Astrocyte (in vitro differentiated cells and primary cell): Measurements from ENCODE around the gene USP15. TPM values are rescaled to one million over a fixed set of nuclear protein-coding genes. Genes with fewer than 3 reads are reported as not detected.
A peak's percentile ranks its signal among the peaks of the same experiment; 100 is the strongest.

ENCODE experiments used
- DNase-seq: peaks from one replicate; pipeline ENCODE4 v3.0.0-alpha.2; 2010; ENCODE audit warnings: low read depth
- FAIRE-seq: peaks from 2 replicates; lab custom pipeline; 2011; peaks lifted over from hg19 to GRCh38; lab: Jason Lieb, UNC
- H2AFZ ChIP-seq: 2 replicates; pipeline ENCODE4 v1.6.0; 2012; ENCODE audit warnings: low read depth, low read length, inconsistent platforms
- H3K27ac ChIP-seq: 2 replicates; pipeline ENCODE4 v1.5.1; 2011; ENCODE audit warnings: low read depth, low read length, inconsistent platforms
- H3K27me3 ChIP-seq: 2 replicates; pipeline ENCODE4 v1.6.0; 2011; ENCODE audit warnings: low read length, inconsistent platforms; ENCODE audit not compliant: insufficient read depth
- H3K36me3 ChIP-seq: 2 replicates; pipeline ENCODE4 v1.5.1; 2011; ENCODE audit warnings: low read length, inconsistent platforms; ENCODE audit not compliant: insufficient read depth
- H3K4me1 ChIP-seq: 2 replicates; pipeline ENCODE4 v1.5.1; 2011; ENCODE audit warnings: low read length, inconsistent platforms; ENCODE audit not compliant: insufficient read depth
- H3K4me2 ChIP-seq: 2 replicates; pipeline ENCODE4 v1.6.0; 2012; ENCODE audit warnings: low read length, inconsistent platforms
- H3K4me3 ChIP-seq: 2 replicates; pipeline ENCODE4 v1.5.1; 2011; ENCODE audit warnings: low read depth, mild to moderate bottlenecking, low read length, inconsistent platforms; ENCODE audit not compliant: insufficient read depth
- H3K79me2 ChIP-seq: 2 replicates; pipeline ENCODE4 v1.6.0; 2012; ENCODE audit warnings: mild to moderate bottlenecking, low read length, inconsistent platforms; ENCODE audit not compliant: insufficient read depth
- H3K9ac ChIP-seq: 2 replicates; pipeline ENCODE4 v1.6.0; 2012; ENCODE audit warnings: mild to moderate bottlenecking, low read length, inconsistent platforms
- H3K9me3 ChIP-seq: 2 replicates; pipeline ENCODE4 v1.5.1; 2012; ENCODE audit warnings: low read depth, mild to moderate bottlenecking, low read length, inconsistent platforms; ENCODE audit not compliant: insufficient read depth
- H4K20me1 ChIP-seq: 2 replicates; pipeline ENCODE4 v1.6.0; 2012; ENCODE audit warnings: low read length, inconsistent platforms; ENCODE audit not compliant: insufficient read depth
- H3K27ac Mint-ChIP-seq: one replicate; pipeline ENCODE4 v1.8.0; 2021; ENCODE audit warnings: mild to moderate bottlenecking, mixed read lengths; ENCODE audit not compliant: unreplicated experiment
- H3K27me3 Mint-ChIP-seq: one replicate; pipeline ENCODE4 v1.8.0; 2021; ENCODE audit warnings: low read depth, mixed read lengths; ENCODE audit not compliant: unreplicated experiment
- H3K36me3 Mint-ChIP-seq: one replicate; pipeline ENCODE4 v1.8.0; 2021; ENCODE audit warnings: low read depth, mixed read lengths; ENCODE audit not compliant: unreplicated experiment
- H3K4me1 Mint-ChIP-seq: one replicate; pipeline ENCODE4 v1.8.0; 2021; ENCODE audit warnings: low read depth, mixed read lengths; ENCODE audit not compliant: unreplicated experiment
- H3K4me3 Mint-ChIP-seq: one replicate; pipeline ENCODE4 v1.8.0; 2021; ENCODE audit warnings: mild to moderate bottlenecking, moderate library complexity, mixed read lengths; ENCODE audit not compliant: unreplicated experiment
- H3K9me3 Mint-ChIP-seq: one replicate; pipeline ENCODE4 v1.8.0; 2021; ENCODE audit warnings: mild to moderate bottlenecking, mixed read lengths; ENCODE audit not compliant: unreplicated experiment
- EZH2 ChIP-seq: IDR thresholded peaks from 2 replicates; pipeline ENCODE4 v1.6.1; 2012; ENCODE audit warnings: mild to moderate bottlenecking, low read length, inconsistent platforms; ENCODE audit not compliant: insufficient read depth
- total RNA-seq: library from RNA; stranded (reverse); gene quantifications from 2 replicates; pipeline ENCODE4 v1.2.1, GENCODE V29; 2021
- TF ChIP-seq, protein P1 (sequence below): IDR thresholded peaks from 2 replicates; pipeline ENCODE4 v1.5.1; 2011; ENCODE audit warnings: low read depth, mild to moderate bottlenecking, inconsistent platforms, low read length, moderate library complexity; ENCODE audit not compliant: insufficient read depth

USP15 gene
- total RNA-seq, 1 donor from 2014 or later: 81.9 TPM

DNA sequence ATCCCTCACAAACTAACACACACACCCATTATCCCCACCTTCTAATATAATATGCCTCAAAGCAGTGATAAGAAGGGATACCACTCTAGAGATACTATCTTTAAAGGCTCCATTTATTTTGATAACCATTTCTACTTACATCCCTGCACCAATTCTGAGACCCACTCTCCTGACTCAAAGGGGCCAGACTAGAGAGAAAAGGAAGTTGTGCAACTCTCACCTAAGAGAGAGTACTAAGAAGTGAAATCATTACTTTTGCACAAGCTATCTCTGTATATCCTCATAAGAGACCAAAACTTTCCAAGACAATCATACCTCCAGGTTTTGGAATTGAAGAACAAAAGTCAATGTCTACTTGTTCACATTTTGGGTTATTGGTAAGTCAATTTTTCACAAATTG lies 45.4 kb upstream of the USP15 start:
- H3K4me1 ChIP-seq: no peaks in the 10 kb centered on the region
- no peaks in the 10 kb centered on the region for H3K79me2 ChIP-seq
- Mint-ChIP-seq H3K9me3 (no peaks in the 10 kb centered on the region), H3K27ac (no peak overlapping the region), H3K4me3 (no peak overlapping the region), H3K4me1 (no peaks in the 10 kb centered on the region), H3K27me3 (no peaks in the 10 kb centered on the region), H3K36me3 (no peaks in the 10 kb centered on the region)
- H3K4me3 ChIP-seq: no peak overlapping the region
- no peaks in the 10 kb centered on the region for H3K9me3 ChIP-seq
- no peak overlapping the region for H3K27ac ChIP-seq
- H3K36me3 ChIP-seq: no peaks in the 10 kb centered on the region
- no peak overlapping the region for H3K9ac ChIP-seq
- TF ChIP-seq, protein P1, sequence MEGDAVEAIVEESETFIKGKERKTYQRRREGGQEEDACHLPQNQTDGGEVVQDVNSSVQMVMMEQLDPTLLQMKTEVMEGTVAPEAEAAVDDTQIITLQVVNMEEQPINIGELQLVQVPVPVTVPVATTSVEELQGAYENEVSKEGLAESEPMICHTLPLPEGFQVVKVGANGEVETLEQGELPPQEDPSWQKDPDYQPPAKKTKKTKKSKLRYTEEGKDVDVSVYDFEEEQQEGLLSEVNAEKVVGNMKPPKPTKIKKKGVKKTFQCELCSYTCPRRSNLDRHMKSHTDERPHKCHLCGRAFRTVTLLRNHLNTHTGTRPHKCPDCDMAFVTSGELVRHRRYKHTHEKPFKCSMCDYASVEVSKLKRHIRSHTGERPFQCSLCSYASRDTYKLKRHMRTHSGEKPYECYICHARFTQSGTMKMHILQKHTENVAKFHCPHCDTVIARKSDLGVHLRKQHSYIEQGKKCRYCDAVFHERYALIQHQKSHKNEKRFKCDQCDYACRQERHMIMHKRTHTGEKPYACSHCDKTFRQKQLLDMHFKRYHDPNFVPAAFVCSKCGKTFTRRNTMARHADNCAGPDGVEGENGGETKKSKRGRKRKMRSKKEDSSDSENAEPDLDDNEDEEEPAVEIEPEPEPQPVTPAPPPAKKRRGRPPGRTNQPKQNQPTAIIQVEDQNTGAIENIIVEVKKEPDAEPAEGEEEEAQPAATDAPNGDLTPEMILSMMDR: no peak
- no peak for TF ChIP-seq EZH2
- no peaks in the 10 kb centered on the region for H3K27me3 ChIP-seq
- FAIRE-seq (no peak), DNase-seq (no peak)
- H3K4me2 ChIP-seq: no peak overlapping the region
- H2AFZ ChIP-seq: no peak overlapping the region
- H4K20me1 ChIP-seq: no peaks in the 10 kb centered on the region

DNA sequence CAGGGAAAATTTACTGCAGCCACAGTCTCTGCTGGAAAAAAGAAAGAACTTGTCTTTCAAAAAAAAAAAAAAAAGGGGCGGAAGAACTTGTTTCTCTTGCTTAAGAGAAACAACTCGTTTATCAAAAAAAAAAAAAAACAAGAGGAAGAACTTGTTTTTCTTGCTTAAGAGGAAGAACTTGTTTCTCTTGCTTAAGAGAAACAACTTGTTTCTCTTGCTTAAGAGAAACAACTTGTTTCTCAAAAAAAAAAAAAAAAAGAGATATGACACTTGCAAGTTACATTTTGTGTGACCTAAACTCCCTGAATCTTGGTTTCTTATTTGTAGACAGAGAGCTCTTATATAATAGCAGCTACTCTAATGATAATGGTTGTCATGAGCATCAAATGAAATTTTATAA lies 44.7 kb upstream of the USP15 start:
- Mint-ChIP-seq H3K4me1 (no peaks in the 10 kb centered on the region), H3K36me3 (no peaks in the 10 kb centered on the region), H3K9me3 (no peaks in the 10 kb centered on the region), H3K27me3 (no peaks in the 10 kb centered on the region), H3K27ac (no peak overlapping the region), H3K4me3 (no peak overlapping the region)
- no peak for DNase-seq
- H3K9me3 ChIP-seq: no peaks in the 10 kb centered on the region
- H3K4me2 ChIP-seq: no peak overlapping the region
- H2AFZ ChIP-seq: no peak overlapping the region
- no peaks in the 10 kb centered on the region for H3K79me2 ChIP-seq
- FAIRE-seq: peak; percentile 39
- H3K4me3 ChIP-seq: no peak overlapping the region
- H3K27ac ChIP-seq: no peak overlapping the region
- H4K20me1 ChIP-seq: no peaks in the 10 kb centered on the region
- TF ChIP-seq EZH2: no peak
- TF ChIP-seq, protein P1: no peak
- no peaks in the 10 kb centered on the region for H3K36me3 ChIP-seq
- H3K27me3 ChIP-seq: no peaks in the 10 kb centered on the region
- H3K4me1 ChIP-seq: no peaks in the 10 kb centered on the region
- H3K9ac ChIP-seq: no peak overlapping the region

DNA sequence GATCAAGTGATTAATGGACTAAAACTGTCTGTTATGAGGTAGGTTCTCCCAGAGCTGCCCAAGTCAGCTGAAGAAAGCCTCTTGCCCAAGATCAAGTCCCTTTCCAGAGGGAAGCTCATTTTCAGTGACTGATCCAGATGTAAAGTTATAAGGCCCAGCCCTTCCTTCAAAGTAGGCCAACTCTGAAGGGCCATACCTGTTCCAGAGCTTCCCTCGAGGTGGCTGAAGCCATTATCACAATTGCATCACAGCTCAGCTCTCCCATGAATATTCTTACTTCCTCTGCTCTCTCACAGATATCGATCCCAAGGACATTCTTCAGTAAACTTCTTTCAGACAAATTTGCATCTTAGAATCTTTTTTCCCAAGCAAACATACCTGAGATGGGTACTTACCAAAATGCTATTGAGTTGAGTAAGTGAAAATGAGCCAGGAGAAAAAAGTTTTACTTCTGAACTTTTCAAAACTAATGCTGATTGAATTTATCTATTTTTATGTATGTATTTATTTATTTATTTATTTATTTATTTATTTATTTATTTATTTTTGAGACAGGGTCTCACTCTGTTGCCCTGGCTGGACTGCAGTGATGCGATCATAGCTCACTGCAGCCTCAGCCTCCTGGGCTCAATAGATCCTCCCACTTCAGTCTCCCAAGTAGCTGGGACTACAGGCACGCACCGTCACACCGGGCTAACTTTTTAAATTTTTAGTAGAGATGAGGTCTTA lies 42.6 kb upstream of the USP15 start:
- no peaks in the 10 kb centered on the region for H3K27me3 ChIP-seq
- H3K27ac Mint-ChIP-seq: no peak overlapping the region
- no peak for TF ChIP-seq EZH2
- TF ChIP-seq, protein P1: no peak

More for the DNA sequence above, 42.6 kb upstream of the USP15 start:
- Histone ChIP-seq H4K20me1 (no peaks in the 10 kb centered on the region), H3K4me2 (no peak overlapping the region), H3K4me3 (no peak overlapping the region), H3K9me3 (no peaks in the 10 kb centered on the region), H3K27ac (no peak overlapping the region), H3K79me2 (no peaks in the 10 kb centered on the region), H3K36me3 (no peaks in the 10 kb centered on the region), H3K9ac (no peak overlapping the region), H2AFZ (no peak overlapping the region), H3K4me1 (no peaks in the 10 kb centered on the region)
- H3K4me3 Mint-ChIP-seq: no peak overlapping the region
- H3K27me3 Mint-ChIP-seq: no peaks in the 10 kb centered on the region
- no peaks in the 10 kb centered on the region for H3K9me3 Mint-ChIP-seq
- H3K36me3 Mint-ChIP-seq: no peaks in the 10 kb centered on the region
- no peak for DNase-seq
- H3K4me1 Mint-ChIP-seq: no peaks in the 10 kb centered on the region
- no peak for FAIRE-seq
